ENCODE data around the gene IRF2BP2.

The IRF2BP2 gene

DNA sequence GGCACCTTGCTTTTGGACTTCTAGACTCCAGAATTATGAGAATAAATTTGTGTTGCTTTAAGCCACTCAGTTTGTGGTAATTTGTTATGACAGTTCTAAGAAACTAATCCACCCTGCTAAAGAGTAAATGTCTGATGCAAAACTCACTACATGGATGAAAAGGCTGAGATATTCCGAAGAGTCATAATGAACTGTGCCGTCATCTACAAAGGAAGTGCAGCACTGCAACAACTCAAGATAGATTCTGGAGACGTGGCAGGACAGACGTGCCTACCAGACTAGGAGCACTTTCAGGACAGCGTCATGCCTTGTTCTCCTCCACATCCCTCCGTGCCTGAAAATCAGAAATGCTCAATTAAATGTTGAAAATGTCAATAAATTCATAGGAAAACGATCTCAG lies 24.4 kb upstream of the IRF2BP2 start:
- DNase-seq (ENCODE audit: low read depth), result no peak

DNA sequence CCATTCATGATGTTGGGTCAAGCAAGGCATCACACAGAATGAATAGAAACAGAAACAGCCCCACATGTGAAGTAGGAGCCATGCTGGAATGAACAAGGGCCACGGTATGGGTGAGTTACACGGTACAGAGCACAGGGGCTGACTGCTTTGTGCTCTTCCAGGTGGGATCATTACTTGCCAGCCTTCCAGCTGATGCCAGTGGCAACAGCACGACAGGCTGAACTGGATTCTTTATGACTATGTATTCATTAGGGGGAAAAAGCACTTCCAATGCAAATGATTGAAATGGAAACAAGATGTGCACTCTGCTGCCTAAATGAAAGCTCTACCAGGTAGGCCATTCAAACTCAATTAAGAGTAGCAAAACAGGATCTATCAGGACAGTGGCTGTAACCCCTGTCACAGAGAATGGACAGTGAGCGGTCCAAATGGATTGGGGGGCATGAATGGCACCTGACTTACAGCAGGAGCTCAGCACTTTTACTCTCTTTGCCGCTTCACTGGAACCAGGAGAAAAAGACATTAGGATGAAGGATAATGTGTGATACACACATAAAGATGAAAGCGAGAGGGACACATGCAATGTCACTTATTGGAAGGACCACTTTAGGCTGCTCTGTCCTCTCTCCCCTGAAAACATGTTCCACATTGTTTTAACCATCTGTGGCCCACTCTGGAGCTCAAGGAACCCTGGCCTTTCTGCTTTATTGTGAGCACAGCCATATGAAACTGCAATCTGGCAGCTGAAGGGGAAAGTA lies 23.4 kb upstream of the IRF2BP2 start:
- no peak for DNase-seq (ENCODE audit: low read depth)

DNA sequence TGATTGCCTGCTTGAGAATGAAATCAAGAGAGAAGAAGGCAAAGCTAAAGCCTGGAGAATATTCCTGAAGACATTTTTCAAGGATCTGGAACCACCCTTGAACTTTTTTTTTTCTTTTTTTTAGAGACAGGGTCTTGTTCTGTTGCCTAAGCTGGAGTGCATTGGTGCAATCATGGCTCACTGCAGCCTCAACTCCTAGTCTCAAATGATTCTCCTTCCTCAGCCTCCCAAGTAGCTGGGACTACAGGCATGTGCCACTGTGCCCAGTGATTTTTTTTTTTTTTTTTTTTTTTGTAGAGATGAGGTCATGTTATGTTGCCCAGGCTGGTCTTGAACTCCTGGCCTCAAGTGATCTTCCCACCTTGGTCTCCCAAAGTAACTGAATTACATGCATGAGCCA lies 22.2 kb upstream of the IRF2BP2 start:
- no peak for DNase-seq (ENCODE audit: low read depth)

- DNase-seq (ENCODE audit: low read depth), result peak; percentile 97
These were observed 21.7 kb upstream of the IRF2BP2 start for GRCh38 chr1:234631721-234632125.

DNA sequence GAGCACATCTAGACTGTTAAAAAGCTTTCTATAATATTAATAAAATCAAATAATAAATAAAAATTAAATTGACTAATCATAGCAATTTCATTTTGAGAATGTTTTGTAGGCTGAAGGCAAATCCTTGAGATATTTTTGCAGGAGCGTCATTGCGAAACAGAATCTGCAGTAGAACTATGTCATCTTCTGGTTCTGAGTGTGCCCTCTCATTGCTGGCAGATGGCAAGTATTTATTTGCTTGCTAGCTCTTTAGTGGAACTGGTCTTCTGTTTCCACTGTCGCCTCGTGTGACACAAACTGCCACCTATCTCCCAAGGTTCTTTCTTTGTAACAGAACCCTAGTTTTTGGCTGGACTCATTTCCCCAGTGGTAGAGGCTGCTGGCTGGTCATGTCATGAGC lies 19.0 kb upstream of the IRF2BP2 start:
- DNase-seq (ENCODE audit: low read depth), result no peak

DNA sequence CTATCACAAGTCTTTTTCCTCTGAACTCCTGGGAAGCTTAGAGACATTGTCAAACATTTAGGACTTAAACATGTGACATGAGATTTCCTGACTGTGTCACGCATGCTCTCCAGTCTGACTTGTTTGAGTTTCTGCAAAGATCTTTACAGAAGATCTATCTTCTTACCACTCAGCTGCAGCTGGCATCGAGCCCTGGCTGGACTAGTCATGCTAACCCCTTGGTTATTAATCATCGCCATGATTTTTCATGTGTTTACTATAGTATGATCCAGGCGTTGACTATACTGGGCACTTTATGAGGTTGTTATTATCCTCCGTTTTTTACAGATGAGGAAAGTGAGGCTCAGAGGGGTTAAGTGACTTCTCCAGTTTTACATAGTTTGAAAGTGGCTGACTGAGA lies 18.1 kb upstream of the IRF2BP2 start:
- DNase-seq (ENCODE audit: low read depth), result no peak

DNA sequence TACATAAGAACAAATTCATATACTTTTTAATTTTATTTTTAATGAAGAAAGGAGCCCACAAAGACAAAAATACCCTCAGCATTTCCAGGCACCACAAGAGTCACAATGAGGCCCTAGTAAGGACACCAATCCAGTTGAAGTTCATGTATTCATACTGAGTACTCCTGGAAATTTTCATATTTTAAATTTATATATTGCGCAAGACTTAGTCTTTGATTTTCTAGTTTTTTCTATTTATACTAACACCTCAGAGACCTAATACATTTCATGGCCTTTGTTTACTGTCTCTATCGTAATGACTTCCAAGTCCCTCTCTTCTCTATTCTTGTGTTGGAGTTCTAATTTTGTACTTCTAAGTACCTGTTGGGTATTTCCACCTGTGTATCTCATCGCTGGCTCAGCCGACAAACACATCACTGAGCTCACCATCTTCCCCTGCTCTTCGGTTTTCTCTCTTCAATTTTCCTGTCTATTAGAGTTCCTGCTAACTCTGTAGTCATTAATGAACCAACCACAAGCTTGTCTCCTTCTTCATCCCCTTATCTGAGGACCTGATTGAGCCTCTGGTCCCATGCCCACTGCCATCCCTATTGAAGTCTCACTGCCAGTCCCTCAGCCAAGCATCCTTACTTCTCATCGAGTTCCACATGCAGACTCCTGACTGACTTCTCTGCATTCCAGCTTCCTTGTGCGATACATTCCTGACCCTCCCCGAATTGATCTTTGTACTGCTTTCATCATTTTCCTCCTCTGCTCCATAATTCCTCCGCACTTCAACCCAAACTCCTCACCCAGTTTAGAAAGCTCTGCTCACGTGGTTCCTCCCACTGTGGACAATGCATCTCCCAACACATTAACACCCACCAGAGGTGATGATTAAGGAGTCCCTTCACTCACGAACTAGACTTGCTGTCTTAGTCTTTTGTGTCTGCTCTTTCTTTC lies 17.3 kb upstream of the IRF2BP2 start:
- no peak for DNase-seq (ENCODE audit: low read depth)

GRCh38 chr1:234626391-234626790 lies 16.4 kb upstream of the IRF2BP2 start:
- DNase-seq (ENCODE audit: low read depth), result no peak

DNA sequence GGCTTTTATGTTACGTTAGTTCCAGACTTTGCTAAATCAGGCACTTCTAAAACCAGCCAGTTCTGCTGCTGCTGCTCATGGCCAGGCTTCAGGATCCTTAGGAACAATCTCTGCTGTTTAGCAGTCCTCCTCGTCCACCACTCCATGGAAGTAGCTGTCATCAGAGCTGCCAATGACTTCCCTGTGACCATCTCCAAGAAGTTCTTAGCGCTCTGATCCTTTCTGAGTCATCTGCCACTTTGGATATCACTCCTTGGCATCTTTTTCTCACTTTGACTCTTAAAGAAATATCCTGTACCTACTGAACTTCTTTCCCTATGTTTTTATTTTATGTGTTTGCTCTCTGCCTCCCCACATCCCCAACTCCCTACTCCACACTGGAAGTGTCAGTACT lies 14.7 kb upstream of the IRF2BP2 start:
- no peak for DNase-seq (ENCODE audit: low read depth)

DNA sequence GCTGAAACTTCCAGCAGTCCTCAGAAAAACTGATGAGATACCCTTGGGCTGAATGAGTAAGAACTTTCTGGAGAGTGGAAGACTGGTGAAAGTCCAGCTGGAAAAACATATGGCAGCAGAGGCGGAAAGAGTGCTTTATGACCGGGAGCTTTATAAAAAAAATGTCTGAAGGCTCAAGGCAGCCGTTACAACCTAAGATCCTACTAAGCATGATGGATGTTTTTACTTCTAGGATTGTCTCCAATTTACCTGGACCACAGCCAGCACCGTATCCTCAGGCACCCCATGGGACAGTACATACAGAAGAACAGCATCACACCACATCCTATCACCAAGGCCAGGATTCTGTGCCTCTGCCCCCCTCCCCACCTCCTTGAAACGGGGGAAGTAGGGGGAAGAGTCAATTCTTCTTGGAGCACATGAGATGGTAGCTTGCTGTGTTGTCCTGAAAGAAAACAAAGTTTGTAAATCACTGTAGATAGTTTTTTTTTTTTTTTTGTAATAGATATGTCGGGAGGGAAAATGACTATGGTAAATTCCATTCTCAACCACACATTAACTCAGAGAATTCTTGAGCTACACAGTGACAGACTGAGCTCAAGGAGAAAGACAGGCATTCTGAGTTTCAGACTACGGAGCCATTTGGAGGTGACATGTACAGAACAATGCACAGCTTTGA lies 11.8 kb upstream of the IRF2BP2 start:
- DNase-seq (ENCODE audit: low read depth), result no peak

GRCh38 chr1:234621127-234621468 lies 11.1 kb upstream of the IRF2BP2 start:
- no peak for DNase-seq (ENCODE audit: low read depth)

DNA sequence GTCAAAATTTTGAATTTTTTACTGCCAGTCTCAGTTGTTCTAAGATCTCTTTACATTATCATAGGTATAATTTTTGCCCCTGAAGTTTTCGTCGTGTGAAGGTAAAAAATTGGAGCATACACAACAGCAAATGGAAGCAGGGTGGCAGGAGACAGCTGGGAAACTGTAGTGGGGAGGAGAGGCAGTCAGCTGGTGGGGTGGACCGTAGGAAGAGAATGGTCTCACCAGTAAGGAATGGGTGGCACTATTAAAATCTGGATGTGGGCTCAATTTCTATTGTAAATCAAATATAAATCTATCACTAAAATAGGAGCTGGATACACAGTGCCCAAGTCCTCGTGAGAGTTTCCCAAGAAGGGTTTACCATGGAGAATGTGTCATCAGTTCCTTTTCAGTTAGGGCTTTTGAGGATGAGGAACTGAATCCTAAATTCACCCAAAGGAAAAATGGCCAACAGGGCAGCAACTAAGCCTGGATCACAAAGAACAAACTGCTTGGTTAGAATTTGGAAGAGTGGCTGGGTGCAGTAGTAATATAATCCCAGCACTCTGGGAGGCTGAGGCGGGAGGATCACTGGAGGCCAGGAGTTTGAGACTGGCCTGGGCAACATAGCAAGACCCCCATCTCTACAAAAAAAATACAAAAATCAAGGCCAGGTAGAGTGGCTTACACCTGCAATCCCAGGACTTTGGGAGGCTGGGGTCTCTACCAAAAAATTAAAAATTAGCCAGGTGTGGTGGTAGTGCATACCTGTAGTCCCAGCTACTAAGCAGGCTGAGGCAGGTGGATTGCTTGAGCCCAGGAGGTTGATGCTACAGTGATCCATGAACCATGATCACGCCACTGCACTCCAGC lies 10.5 kb upstream of the IRF2BP2 start:
- DNase-seq (ENCODE audit: low read depth), result no peak

GRCh38 chr1:234619794-234620247 lies 9.8 kb upstream of the IRF2BP2 start:
- DNase-seq (ENCODE audit: low read depth), result no peak

- no peak for DNase-seq (ENCODE audit: low read depth)
These were observed 9.1 kb upstream of the IRF2BP2 start for GRCh38 chr1:234619071-234619480.

DNA sequence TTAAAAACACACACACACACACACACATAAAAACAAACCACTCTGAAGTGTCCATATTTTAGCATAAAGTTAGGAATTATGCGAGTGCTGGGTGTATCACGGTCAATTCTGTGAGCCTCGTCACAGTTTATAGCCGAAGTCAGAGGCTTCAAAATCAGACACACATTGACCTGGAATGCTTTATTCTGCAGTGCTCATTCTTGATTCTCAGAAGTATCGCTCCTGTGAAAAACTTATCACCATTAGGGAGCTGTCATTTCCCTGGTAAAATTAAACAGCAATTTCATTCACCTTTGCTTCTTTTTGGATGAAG lies 8.7 kb upstream of the IRF2BP2 start:
- DNase-seq (ENCODE audit: low read depth), result no peak

DNA sequence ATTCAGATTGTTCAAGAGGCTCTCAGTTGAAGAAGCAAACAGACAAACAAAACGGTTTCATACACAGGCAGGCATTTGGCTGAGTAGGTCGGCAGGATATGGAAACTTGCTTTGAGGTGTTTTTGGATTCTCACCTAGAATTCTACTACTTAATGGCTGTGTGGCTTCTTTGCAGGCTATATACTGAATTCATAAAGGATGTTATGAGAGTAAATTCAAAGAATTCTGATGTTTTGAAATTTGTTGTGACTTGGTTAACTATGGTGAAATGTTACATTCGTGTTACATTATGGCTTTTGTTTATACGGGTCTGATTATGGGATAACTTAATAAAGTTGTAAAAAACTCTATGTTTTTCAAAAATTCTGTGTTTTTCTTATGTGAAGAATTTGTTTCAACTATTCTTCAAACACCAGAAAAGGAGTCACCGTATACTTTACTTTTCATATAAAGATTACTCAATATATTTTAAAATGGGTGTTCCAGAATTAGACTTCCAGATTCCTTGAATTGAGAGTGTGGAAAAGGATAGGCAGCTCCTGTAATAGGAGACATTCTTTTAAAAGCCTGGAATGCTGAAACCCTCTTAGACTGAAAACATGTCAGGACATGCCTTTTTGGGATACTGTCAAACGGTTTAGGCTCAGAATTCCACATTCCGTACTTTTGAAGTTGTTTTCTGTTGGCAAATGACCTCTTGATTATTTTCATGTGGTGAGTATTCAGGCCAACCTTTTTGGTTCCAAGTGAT lies 8.2 kb upstream of the IRF2BP2 start:
- DNase-seq (ENCODE audit: low read depth), result no peak

- no peak for DNase-seq (ENCODE audit: low read depth)
These were observed 7.4 kb upstream of the IRF2BP2 start for GRCh38 chr1:234617131-234617985.

GRCh38 chr1:234616644-234617043 lies 6.7 kb upstream of the IRF2BP2 start:
- no peak for DNase-seq (ENCODE audit: low read depth)

GRCh38 chr1:234614081-234614489 lies 4.1 kb upstream of the IRF2BP2 start:
- no peak for DNase-seq (ENCODE audit: low read depth)
